Esophagus squamous epithelium (tissue), 5 donors: ENCODE data around the gene BTN3A1. TPM values are rescaled to one million over a fixed set of nuclear protein-coding genes. Genes with fewer than 3 reads are reported as not detected.

Source experiments
- DNase-seq: peaks from one replicate; lab custom pipeline; 2025; lab: John Stamatoyannopoulos, UW
- H3K27ac ChIP-seq, 4 donors: fragments of 200-600 bp; sonication (generic); one replicate each; pipeline ENCODE4 v1.5.1; 2016 to 2019; ENCODE audit warnings: mild to moderate bottlenecking in 1 of 4
- H3K27me3 ChIP-seq, 4 donors: fragments of 200-600 bp; sonication (generic); 1 replicate in 3 of 4; 2 replicates in 1 of 4; pipeline versions ENCODE4 v1.5.1 to v1.6.0; 2017 to 2021; ENCODE audit warnings: antibody characterized with exemption in 1 of 4
- H3K36me3 ChIP-seq, 3 donors: fragments of 200-600 bp; sonication (generic); one replicate each; pipeline ENCODE4 v1.5.1; 2016 to 2019
- H3K4me1 ChIP-seq, 3 donors: fragments of 200-600 bp; sonication (generic); one replicate each; pipeline ENCODE4 v1.5.1; 2017 to 2019
- H3K4me3 ChIP-seq, 4 donors: fragments of 200-600 bp; sonication (generic); 1 replicate in 3 of 4; 2 replicates in 1 of 4; pipeline ENCODE4 v1.5.1; 2016 to 2019; ENCODE audit warnings: mild to moderate bottlenecking in 2 of 4, moderate library complexity in 1 of 4
- H3K9me3 ChIP-seq, 3 donors: fragments of 200-600 bp; sonication (generic); one replicate each; pipeline ENCODE4 v1.5.1; 2016 to 2019
- POLR2A ChIP-seq, 4 donors: fragments of 450-650 bp; IDR thresholded peaks; one replicate each; pipeline ENCODE4 v1.6.1; 2017; ENCODE audit warnings: antibody characterized with exemption in 4 of 4, mild to moderate bottlenecking in 4 of 4, moderate library complexity in 3 of 4
- WGBS, 2 donors: methylation state at CpG; one replicate each; pipeline ENCODE4 v1.1.5; 2018; 5-methylcytosine and 5-hydroxymethylcytosine counted together
- intact Hi-C: fragments of 100-400 bp; cut with DNase I; formaldehyde crosslinking; loops from one replicate; pipeline ENCODE4 v1.15.0; 2022
- total RNA-seq, 4 donors: library from RNA; depleted of rRNA; stranded (reverse); fragments of >200 nt; gene quantifications; one replicate each; pipeline ENCODE4 v1.1.0, GENCODE V29; 2016
- TF ChIP-seq, protein P1 (sequence below), 6 experiments: fragments of 450-650 bp in 4 of 6; fragments of 200-600 bp in 2 of 6; sonication (generic) in 2 of 6; IDR thresholded peaks; one replicate each; pipeline ENCODE4 v1.5.1; 2016 to 2019; ENCODE audit warnings: antibody characterized with exemption in 6 of 6, mild to moderate bottlenecking in 4 of 6, moderate library complexity in 4 of 6
- donor health status: DM: yes; HTN: yes; CAD: no.

Gene BTN3A1
- total RNA-seq, 4 donors from 2014 or later, result 4.2 to 14.4 (median 8.0) TPM

GRCh38 chr6:26358511-26358981, 43.5 kb upstream of the BTN3A1 start:
- intact Hi-C loops, result no loop called here
- H3K27me3 ChIP-seq, result no peaks in the 10 kb centered on the region
- no peak for TF ChIP-seq POLR2A (IDR thresholded peaks at IDR 0.05)
- TF ChIP-seq, protein P1, sequence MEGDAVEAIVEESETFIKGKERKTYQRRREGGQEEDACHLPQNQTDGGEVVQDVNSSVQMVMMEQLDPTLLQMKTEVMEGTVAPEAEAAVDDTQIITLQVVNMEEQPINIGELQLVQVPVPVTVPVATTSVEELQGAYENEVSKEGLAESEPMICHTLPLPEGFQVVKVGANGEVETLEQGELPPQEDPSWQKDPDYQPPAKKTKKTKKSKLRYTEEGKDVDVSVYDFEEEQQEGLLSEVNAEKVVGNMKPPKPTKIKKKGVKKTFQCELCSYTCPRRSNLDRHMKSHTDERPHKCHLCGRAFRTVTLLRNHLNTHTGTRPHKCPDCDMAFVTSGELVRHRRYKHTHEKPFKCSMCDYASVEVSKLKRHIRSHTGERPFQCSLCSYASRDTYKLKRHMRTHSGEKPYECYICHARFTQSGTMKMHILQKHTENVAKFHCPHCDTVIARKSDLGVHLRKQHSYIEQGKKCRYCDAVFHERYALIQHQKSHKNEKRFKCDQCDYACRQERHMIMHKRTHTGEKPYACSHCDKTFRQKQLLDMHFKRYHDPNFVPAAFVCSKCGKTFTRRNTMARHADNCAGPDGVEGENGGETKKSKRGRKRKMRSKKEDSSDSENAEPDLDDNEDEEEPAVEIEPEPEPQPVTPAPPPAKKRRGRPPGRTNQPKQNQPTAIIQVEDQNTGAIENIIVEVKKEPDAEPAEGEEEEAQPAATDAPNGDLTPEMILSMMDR (IDR thresholded peaks at IDR 0.05), result no peak
- H3K9me3 ChIP-seq, result no peaks in the 10 kb centered on the region
- no peak for DNase-seq
- no peaks in the 10 kb centered on the region for H3K36me3 ChIP-seq
- H3K4me3 ChIP-seq, result no peak overlapping the region
- no peak overlapping the region for H3K27ac ChIP-seq
- no peaks in the 10 kb centered on the region for H3K4me1 ChIP-seq
- WGBS, 2 donors, result 75 to 81% methylated on average over 7 of the region's 7 CpGs

DNA sequence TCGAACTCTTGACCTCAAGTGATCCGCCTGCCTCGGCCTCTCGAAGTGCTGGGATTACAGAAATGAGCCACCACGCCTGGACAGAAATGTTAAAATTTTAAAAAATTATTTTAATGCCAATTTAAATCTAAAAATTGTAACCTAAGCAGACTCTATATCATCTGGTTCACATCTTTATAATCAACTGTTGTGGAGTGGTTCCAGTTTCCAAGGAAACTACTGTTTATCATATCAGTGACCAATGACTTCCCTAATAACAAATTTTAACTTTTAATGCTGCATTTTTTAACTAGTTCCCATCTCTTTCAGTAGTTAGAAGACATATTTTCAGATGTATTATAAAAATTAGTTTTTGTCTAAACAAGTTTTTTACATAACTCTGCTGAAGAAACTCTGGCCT, 42.3 kb upstream of the BTN3A1 start:
- no peak for DNase-seq
- H3K4me1 ChIP-seq, result peaks cover 0 to 10% (median 6%) of the 10 kb centered on the region in 3 donors
- H3K4me3 ChIP-seq, result no peak overlapping the region
- H3K27ac ChIP-seq, result no peak overlapping the region
- WGBS, 2 donors, result 87 to 90% methylated on average over 5 of the region's 5 CpGs
- no peaks in the 10 kb centered on the region for H3K9me3 ChIP-seq
- TF ChIP-seq, protein P1 (IDR thresholded peaks at IDR 0.05), result no peak
- TF ChIP-seq POLR2A (IDR thresholded peaks at IDR 0.05), result no peak
- H3K27me3 ChIP-seq, result no peaks in the 10 kb centered on the region
- intact Hi-C loops, result no loop called here
- H3K36me3 ChIP-seq, result no peaks in the 10 kb centered on the region

DNA sequence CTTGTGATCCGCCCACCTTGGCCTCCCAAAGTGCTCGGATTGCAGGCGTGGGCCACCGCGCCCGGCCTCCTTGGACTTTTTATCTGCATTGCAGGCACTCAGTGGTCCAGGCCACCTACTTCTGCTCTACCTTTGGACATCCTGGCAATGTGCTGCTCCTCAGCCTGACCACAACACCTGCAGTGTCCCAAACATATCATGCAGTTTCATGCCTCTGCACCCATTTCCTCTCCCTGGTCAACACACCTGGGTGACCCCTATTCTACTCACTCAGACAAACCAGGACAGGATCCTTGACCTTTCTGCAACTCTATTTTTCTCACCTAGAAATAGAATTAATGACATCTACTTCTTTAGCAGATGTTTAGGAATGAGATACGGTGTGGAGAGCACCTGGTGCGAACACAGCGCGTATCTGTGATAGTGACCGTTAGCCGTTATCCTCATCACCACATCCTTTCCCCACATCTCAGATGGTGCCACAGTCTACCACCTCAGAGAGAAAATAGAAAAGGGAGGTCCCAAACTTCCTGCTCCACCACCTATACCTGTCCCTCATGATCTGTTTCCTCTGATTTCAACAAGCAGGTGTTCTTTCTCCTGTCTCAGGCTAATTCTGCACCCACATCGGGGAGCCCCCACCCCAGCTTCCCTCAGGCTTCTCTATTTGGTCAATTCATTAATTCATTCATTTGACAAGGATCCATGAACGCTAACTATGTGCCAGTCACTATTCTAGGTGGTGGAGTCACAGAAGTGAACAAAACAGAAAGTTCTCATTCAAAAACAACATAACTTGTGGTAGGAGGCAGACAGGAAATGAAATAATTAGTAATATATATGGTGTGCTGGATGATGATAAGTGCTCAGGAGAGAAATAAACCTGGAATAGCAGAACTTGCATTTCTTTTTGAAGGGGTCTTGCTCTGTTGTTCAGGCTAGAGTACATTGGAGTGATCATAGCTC, 41.3 kb upstream of the BTN3A1 start:
- Histone ChIP-seq H3K4me3 (no peak overlapping the region), H3K9me3 (no peaks in the 10 kb centered on the region), H3K36me3 (no peaks in the 10 kb centered on the region), H3K4me1 (peaks cover 0 to 14% (median 6%) of the 10 kb centered on the region in 3 donors), H3K27ac (peak overlapping the region in 1 of 4 donors; percentile 11), H3K27me3 (no peaks in the 10 kb centered on the region)
- WGBS, 2 donors, result 75 to 85% methylated on average over 14 of the region's 14 CpGs
- TF ChIP-seq, protein P1 (IDR thresholded peaks at IDR 0.05), result no peak
- TF ChIP-seq POLR2A (IDR thresholded peaks at IDR 0.05), result no peak
- no peak for DNase-seq
- intact Hi-C loops, result no loop called here

DNA sequence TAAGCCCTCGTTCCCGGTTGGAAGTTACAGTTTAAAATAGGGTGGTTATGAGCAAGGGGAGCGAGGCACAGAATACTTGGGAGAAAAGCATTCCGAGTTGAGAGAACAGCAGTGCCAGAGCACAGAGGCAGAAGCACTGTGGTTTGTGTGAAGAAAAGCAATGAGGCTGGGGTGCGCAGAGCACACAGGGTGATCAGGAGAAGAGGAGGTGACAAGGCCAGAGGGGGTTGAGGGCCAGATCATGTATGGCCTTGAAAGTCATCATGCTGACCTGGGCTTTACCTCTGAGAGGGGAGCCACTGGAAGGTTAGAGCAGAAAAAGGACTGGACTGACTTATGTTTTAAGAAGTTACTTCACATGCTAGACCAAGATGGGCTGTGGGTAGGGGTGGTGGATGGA, 40.5 kb upstream of the BTN3A1 start:
- TF ChIP-seq POLR2A (IDR thresholded peaks at IDR 0.05), result no peak
- TF ChIP-seq, protein P1 (IDR thresholded peaks at IDR 0.05), result no peak
- Histone ChIP-seq H3K27me3 (no peaks in the 10 kb centered on the region), H3K36me3 (no peaks in the 10 kb centered on the region), H3K27ac (peak overlapping the region in 1 of 4 donors; percentile 22), H3K4me3 (no peak overlapping the region), H3K4me1 (peaks cover 0 to 22% (median 6%) of the 10 kb centered on the region in 3 donors), H3K9me3 (no peaks in the 10 kb centered on the region)
- intact Hi-C loops, result no loop called here
- WGBS, 2 donors, result 87 to 96% methylated on average over 4 to 5 of the region's 5 CpGs
- no peak for DNase-seq
